GM18505 (cell line): ENCODE results near the gene TUBB3.
"Not testable (repeated sequence)": the region's sequence is repeated elsewhere in the genome, so short reads cannot be mapped to it uniquely, and the experiment has no call there.

Experiments used
- ATAC-seq: cut with Tn5 transposase; IDR thresholded peaks from one replicate; pipeline ENCODE4 v1.9.1; 2021; ENCODE audit not compliant: unreplicated experiment
- POLR2A ChIP-seq: IDR thresholded peaks from 4 replicates; pipeline ENCODE4 v1.6.1; 2011; ENCODE audit warnings: borderline replicate concordance; ENCODE audit not compliant: insufficient read depth, insufficient read length; ENCODE audit errors: extremely low read depth

TUBB3 gene

GRCh38 chr16:89907055-89907814, 15.9 kb upstream of the TUBB3 start:
- ATAC-seq, result no peak
- no peak for TF ChIP-seq POLR2A

- no peak for TF ChIP-seq POLR2A
- ATAC-seq, result no peak
Observed at GRCh38 chr16:89908236-89908635, 14.9 kb upstream of the TUBB3 start.

GRCh38 chr16:89909777-89910716, 13.1 kb upstream of the TUBB3 start:
- peak; percentile 50 for ATAC-seq
- no peak for TF ChIP-seq POLR2A

DNA sequence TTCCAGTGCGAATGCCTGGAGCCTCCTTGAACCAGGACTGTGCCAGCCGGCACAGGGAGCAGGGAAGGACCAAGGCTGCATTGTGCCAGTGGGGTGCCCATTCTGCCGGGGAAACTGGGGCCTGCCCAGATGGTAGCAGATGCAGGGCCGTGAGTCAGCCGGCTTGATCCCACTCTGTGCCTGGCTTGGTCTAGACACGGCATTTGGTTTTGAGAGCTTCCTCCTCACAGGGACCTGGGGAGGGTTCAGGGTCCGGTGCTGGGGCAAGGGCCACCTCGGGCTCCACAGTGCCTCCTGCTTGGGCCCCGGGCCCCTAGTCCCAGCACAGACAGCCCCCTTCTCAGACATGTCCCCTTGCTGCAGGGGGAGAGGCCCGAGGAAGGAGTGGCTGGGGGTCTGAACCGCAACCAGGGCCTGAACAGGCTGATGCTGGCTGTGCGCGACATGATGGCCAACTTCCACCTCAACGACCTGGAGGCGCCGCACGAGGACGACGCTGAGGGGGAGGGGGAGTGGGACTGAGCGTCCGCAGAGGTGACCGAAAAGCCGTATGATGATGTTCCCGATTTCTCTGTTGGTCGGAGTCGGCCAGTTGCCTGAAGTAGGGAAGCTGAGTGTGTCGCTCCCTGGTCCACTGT, 12.3 kb upstream of the TUBB3 start:
- no peak for TF ChIP-seq POLR2A
- ATAC-seq, result no peak

- TF ChIP-seq POLR2A, result no peak
- ATAC-seq, result no peak
Observed at GRCh38 chr16:89911375-89911774, 11.8 kb upstream of the TUBB3 start.

- no peak for TF ChIP-seq POLR2A
- ATAC-seq, result no peak
Observed at GRCh38 chr16:89912143-89912542, 11.0 kb upstream of the TUBB3 start.

DNA sequence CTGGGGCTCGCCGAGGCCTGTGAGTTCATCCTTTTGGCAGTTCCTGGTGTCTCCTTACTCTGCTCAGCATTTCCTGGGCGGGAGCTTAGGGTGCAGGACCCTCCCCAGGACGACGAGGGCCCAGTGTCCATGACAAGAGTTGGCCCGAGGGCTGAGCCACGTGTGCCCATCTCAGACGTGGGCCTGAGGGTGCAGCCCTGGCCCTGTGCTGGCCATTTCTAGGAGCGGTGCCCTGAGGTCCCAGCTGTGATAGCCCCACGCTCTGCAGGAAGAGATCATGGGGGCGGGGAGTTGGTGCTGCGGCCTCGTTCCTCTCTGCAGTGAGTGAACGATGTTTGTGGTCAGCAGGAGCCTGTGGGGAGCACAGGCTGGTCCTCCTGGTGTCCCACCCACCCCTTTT, 10.5 kb upstream of the TUBB3 start:
- TF ChIP-seq POLR2A, result no peak
- ATAC-seq, result no peak

DNA sequence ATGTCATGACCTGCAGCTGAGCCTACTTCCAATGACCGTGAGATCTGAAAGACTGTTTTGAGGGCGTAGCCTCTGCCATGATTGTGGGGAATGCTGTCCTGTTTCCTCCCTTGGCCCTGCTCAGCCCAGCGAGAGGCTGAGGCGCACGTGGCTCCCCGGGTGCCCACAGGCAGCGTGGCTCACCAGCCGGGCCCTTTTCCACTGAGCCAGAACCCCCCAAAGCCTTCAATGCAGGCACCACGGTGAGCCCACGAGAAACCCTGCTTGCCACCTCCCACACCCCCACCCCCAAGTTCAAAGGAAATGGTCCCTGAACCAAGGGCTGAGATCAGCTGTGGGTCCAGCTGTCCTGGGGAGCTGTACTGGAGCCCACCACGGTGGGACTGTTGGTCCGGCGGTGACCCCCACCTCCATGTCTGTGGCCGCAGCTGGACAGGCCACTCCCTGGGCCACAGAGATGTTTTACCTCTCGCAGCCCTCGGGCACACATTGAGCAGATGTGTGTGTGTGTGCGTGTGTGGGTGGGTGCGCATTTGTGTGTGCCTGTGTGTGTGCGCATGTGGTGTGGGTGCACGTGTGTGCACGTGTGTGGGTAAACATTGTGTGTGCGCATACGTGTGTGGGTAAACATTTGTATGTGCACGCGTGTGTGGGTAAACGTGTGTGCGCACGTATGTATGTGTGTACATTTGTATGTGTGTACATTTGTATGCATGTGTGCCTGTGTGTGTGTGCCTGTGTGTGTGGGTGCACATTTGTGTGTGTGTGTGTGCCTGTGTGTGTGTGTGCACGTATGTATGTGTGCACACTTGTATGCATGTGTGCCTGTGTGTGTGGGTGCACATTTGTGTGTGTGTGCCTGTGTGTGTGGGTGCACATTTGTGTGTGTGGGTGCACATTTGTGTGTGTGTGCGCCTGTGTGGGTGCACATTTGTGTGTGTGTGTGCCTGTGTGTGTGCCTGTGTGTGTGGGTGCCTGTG, 9.4 kb upstream of the TUBB3 start:
- no peak for TF ChIP-seq POLR2A
- no peak for ATAC-seq

- not testable (repeated sequence) for ATAC-seq
Observed at GRCh38 chr16:89914642-89915285, 8.4 kb upstream of the TUBB3 start.

DNA sequence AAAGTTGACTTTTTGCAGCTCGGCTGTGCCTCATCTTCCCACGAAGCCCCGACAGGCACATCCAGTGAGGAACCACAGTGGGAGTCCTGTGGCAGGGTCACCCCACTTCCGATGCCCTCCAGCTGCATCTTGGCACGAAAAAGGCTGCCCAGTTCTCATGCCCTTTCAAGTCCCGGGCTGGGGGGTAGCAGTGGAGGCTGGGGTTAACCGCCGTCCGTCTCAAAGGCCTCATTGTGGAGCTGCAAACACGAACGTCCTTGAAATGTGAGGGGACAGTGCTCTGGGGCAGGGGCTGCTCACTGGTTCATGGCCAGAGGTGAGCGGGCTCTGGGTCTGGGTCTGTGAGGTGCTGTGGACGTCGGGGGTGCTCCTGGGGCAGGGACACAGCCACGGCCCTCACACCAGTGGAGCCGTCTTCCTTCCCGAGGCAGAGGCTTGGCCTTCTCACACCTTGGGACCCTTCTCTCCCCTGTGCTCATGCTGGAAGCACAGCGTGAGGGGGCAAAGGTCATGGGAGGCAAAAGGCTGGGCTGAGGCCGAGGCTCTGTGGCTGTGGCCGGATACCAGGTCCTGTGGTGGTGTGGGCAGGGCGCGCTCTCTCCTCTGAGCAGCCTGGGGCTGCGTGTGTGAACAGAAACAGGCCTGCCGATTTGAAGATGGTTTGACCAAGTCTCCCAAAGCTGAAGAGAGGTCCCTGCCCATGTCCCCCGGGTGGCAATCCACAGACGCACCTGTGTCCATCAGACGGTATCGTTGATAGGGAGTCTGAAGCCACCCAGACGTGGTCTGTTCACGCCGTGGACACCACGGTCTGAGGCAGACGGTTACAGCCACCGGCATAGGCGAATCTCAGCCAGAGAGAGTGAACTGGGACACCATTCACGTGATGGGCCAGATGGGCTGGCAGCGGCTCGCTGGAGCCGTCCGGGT, 7.6 kb upstream of the TUBB3 start:
- no peak for ATAC-seq
- TF ChIP-seq POLR2A, result no peak

- peak; percentile 65 for ATAC-seq
- TF ChIP-seq POLR2A, result peak; percentile 53
Observed at GRCh38 chr16:89917773-89918452, 5.2 kb upstream of the TUBB3 start.
